Measurements from ENCODE around the gene PML.
A peak's percentile ranks its signal among the peaks of the same experiment; 100 is the strongest.

Gene PML

GRCh38 chr15:74007820-74008371 is 13.4 kb downstream of the PML start:
- DNase-seq (ENCODE audit: low spot score), result no peak

GRCh38 chr15:74008901-74009300 is 14.4 kb downstream of the PML start:
- no peak for DNase-seq (ENCODE audit: low spot score)

- no peak for DNase-seq (ENCODE audit: low spot score)
These were observed 16.5 kb downstream of the PML start for GRCh38 chr15:74010929-74011540.

- DNase-seq (ENCODE audit: low spot score), result no peak
These were observed 17.1 kb downstream of the PML start for GRCh38 chr15:74011610-74012009.

- no peak for DNase-seq (ENCODE audit: low spot score)
These were observed 18.9 kb downstream of the PML start for GRCh38 chr15:74013374-74013894.

GRCh38 chr15:74019734-74020133 is 25.2 kb downstream of the PML start:
- DNase-seq (ENCODE audit: low spot score), result peak; percentile 16

GRCh38 chr15:74022706-74023470 is 28.4 kb downstream of the PML start:
- no peak for DNase-seq (ENCODE audit: low spot score)

GRCh38 chr15:74024687-74025086 is 30.2 kb downstream of the PML start:
- DNase-seq (ENCODE audit: low spot score), result no peak

GRCh38 chr15:74025436-74025835 is 30.9 kb downstream of the PML start:
- DNase-seq (ENCODE audit: low spot score), result no peak

GRCh38 chr15:74027688-74028087 is 33.2 kb downstream of the PML start:
- DNase-seq (ENCODE audit: low spot score), result no peak

GRCh38 chr15:74028646-74029045 is 34.1 kb downstream of the PML start:
- no peak for DNase-seq (ENCODE audit: low spot score)

- DNase-seq (ENCODE audit: low spot score), result no peak
These were observed 37.5 kb downstream of the PML start for GRCh38 chr15:74032046-74032445.

GRCh38 chr15:74032606-74033561 is 38.4 kb downstream of the PML start:
- no peak for DNase-seq (ENCODE audit: low spot score)

- DNase-seq (ENCODE audit: low spot score), result no peak
These were observed 39.8 kb downstream of the PML start for GRCh38 chr15:74034206-74034755.

- DNase-seq (ENCODE audit: low spot score), result no peak
These were observed 40.9 kb downstream of the PML start for GRCh38 chr15:74035121-74036017.

- DNase-seq (ENCODE audit: low spot score), result peak; percentile 38
These were observed 42.0 kb downstream of the PML start for GRCh38 chr15:74036271-74037170.

GRCh38 chr15:74037171-74038117 is 42.9 kb downstream of the PML start:
- no peak for DNase-seq (ENCODE audit: low spot score)
